Measurements from ENCODE around the gene WDR90. TPM values are rescaled to one million over a fixed set of nuclear protein-coding genes. Genes with fewer than 3 reads are reported as not detected.

The WDR90 gene
- total and polyA plus RNA-seq, 10 of the 15 experiments (the other 5 are each of a cell fraction or from before 2014, with no cell fraction given) = 2.0 to 65.0 (median 16.7) TPM

- Histone ChIP-seq H3K27ac (ENCODE audit: control insufficient read depth, insufficient read depth) (no peak overlapping the region), H2AFZ (ENCODE audit: control insufficient read depth, low read depth, low read length) (no peak overlapping the region), H4K20me1 (ENCODE audit: control insufficient read depth, insufficient read depth) (no peaks in the 10 kb centered on the region), H3K4me2 (ENCODE audit: control insufficient read depth, insufficient read depth) (no peak overlapping the region), H3K4me3 (no peak overlapping the region), H3K27me3 (replicated peaks in 1 of 2; ENCODE audit: control insufficient read depth in 2 of 2, insufficient read depth in 2 of 2, low read length in 1 of 2) (no peaks in the 10 kb centered on the region), H3K4me1 (ENCODE audit: control insufficient read depth, insufficient read depth, low read length) (no peaks in the 10 kb centered on the region; the same call in 1 of the 2 replicates), H3K9me3 (replicated peaks; ENCODE audit: control insufficient read depth, insufficient read depth, low read length) (no peaks in the 10 kb centered on the region), H3K79me2 (ENCODE audit: control insufficient read depth, insufficient read depth, low read length) (no peaks in the 10 kb centered on the region), H3K36me3 (ENCODE audit: control insufficient read depth in 2 of 2, insufficient read depth in 2 of 2, low read length in 1 of 2) (peaks cover 0 to 4% of the 10 kb centered on the region in 2 experiments; a peak in 2 of 4 replicates), H3K9ac (ENCODE audit: control insufficient read depth, insufficient read depth, low read length) (no peak overlapping the region)
- in situ Hi-C loops (cut with MboI) = no loop called here
- TF ChIP-seq POLR2A (IDR thresholded peaks at IDR 0.05; ENCODE audit: low read depth, low read length) = peak; percentile 41; the same call in 1 of the 2 replicates
- TF ChIP-seq ZBTB40 (IDR thresholded peaks at IDR 0.05; ENCODE audit: borderline replicate concordance) = no peak
- RAD21 ChIA-PET (ENCODE audit: unreplicated experiment) = no interaction called here
- CTCF ChIA-PET = no interaction called here
- FAIRE-seq = no peak
- DNase-seq (ENCODE audit: low read depth, low spot score) = no peak
- SMC1A ChIA-PET (ENCODE audit: uncharacterized antibody, unreplicated experiment) = no interaction called here
- ATAC-seq = no peak
- WGBS (ENCODE audit: insufficient coverage, insufficient replicate concordance, low lambda C conversion rate, missing lambda C conversion rate) = 89% methylated on average over 28 of the region's 29 CpGs
- no TSS peak for BruUV-seq (replicated peaks)
- intact Hi-C loops (cut with micrococcal nuclease; ENCODE audit: unreplicated experiment) = no loop called here
- POLR2A ChIA-PET = no interaction called here
Observed at GRCh38 chr16:629185-629832, 19.9 kb upstream of the WDR90 start.

- H3K36me3 ChIP-seq (ENCODE audit: control insufficient read depth in 2 of 2, insufficient read depth in 2 of 2, low read length in 1 of 2) = peaks cover 0 to 4% of the 10 kb centered on the region in 2 experiments; a peak in 3 of 4 replicates
- no TSS peak for BruUV-seq (replicated peaks)
- ATAC-seq (no peak), FAIRE-seq (no peak), DNase-seq (ENCODE audit: low read depth, low spot score) (no peak)
- no peak overlapping the region for H3K4me3 ChIP-seq
- SMC1A ChIA-PET (ENCODE audit: uncharacterized antibody, unreplicated experiment) = no interaction called here
- POLR2A ChIA-PET = no interaction called here
- no peak overlapping the region for H3K9ac ChIP-seq (ENCODE audit: control insufficient read depth, insufficient read depth, low read length)
- in situ Hi-C loops (cut with MboI) = no loop called here
- RAD21 ChIA-PET (ENCODE audit: unreplicated experiment) = no interaction called here
- 69% methylated on average over 10 of the region's 11 CpGs for WGBS (ENCODE audit: insufficient coverage, insufficient replicate concordance, low lambda C conversion rate, missing lambda C conversion rate)
- H3K4me1 ChIP-seq (ENCODE audit: control insufficient read depth, insufficient read depth, low read length) = no peaks in the 10 kb centered on the region; the same call in 1 of the 2 replicates
- H3K9me3 ChIP-seq (replicated peaks; ENCODE audit: control insufficient read depth, insufficient read depth, low read length) = no peaks in the 10 kb centered on the region
- CTCF ChIA-PET = no interaction called here
- no peaks in the 10 kb centered on the region for H4K20me1 ChIP-seq (ENCODE audit: control insufficient read depth, insufficient read depth)
- intact Hi-C loops (cut with micrococcal nuclease; ENCODE audit: unreplicated experiment) = no loop called here
- no peak overlapping the region for H3K27ac ChIP-seq (ENCODE audit: control insufficient read depth, insufficient read depth)
- peaks cover 2% of the 10 kb centered on the region for H3K79me2 ChIP-seq (ENCODE audit: control insufficient read depth, insufficient read depth, low read length)
- H3K27me3 ChIP-seq (replicated peaks in 1 of 2; ENCODE audit: control insufficient read depth in 2 of 2, insufficient read depth in 2 of 2, low read length in 1 of 2) = no peaks in the 10 kb centered on the region
- H2AFZ ChIP-seq (ENCODE audit: control insufficient read depth, low read depth, low read length) = no peak overlapping the region
- H3K4me2 ChIP-seq (ENCODE audit: control insufficient read depth, insufficient read depth) = no peak overlapping the region
- TF ChIP-seq ZBTB33 (IDR thresholded peaks at IDR 0.05) = no peak
- no peak for TF ChIP-seq CEBPZ (IDR thresholded peaks at IDR 0.05; ENCODE audit: low read depth, low read length)
- TF ChIP-seq CBX5 (IDR thresholded peaks at IDR 0.05; ENCODE audit: low read depth) = no peak
- no peak for TF ChIP-seq ZNF207 (IDR thresholded peaks at IDR 0.05; ENCODE audit: borderline replicate concordance)
Observed at GRCh38 chr16:629833-630248, 19.3 kb upstream of the WDR90 start.
